HUDEP-2 (cell line): ENCODE results near the gene HOXB7.

Experiments
- DNase-seq, 76 experiments: peaks; one replicate each; lab custom pipeline; 2025; ENCODE audit not compliant: unreplicated experiment in 76 of 76; lab: John Stamatoyannopoulos, UW

HOXB7 gene

GRCh38 chr17:48637323-48638260, 26.8 kb upstream of the HOXB7 start:
- DNase-seq: no peak

DNA sequence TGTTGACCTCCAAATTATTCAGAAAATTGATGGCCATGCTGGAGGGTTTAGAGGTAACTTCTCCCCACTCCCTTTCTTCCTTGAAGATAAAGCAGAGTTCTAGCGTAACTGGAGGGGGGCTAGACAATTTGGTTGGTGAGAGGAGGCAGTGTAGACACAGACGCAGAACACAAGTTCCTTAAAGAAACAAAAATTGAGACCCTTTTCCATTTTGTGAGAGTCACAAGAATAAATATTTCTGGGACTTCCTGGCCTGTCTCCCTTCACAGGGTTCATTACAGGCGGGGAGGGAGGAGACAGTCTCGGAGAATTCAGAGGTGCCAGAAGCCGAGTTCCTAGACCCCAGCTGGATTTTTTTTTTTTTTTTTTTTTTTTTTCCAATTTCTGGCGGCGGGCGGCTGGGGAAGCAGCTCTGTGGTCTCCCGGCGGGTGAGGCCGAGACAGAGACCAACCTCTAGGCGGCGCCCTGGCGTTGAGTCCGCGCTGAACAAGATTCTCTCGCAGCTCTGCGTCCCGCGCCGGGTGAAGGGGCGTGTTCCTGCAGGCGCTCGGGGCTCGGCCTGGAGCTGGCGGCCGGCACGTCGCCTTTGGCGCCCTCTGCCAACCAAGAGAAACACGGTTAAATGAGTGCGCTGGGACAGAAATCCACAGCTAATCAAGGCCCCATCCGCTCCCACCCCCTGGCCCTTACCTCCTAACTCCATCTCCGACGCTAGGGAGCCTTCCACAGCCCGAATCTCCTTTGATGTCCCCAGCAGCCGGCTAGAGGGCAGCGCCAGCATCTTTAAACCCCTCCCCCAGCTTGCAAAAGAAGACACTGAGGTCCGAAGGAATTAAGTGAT, 25.6 kb upstream of the HOXB7 start:
- peak in 61 of 76 experiments; percentile 8 to 84 (median 44) for DNase-seq

DNA sequence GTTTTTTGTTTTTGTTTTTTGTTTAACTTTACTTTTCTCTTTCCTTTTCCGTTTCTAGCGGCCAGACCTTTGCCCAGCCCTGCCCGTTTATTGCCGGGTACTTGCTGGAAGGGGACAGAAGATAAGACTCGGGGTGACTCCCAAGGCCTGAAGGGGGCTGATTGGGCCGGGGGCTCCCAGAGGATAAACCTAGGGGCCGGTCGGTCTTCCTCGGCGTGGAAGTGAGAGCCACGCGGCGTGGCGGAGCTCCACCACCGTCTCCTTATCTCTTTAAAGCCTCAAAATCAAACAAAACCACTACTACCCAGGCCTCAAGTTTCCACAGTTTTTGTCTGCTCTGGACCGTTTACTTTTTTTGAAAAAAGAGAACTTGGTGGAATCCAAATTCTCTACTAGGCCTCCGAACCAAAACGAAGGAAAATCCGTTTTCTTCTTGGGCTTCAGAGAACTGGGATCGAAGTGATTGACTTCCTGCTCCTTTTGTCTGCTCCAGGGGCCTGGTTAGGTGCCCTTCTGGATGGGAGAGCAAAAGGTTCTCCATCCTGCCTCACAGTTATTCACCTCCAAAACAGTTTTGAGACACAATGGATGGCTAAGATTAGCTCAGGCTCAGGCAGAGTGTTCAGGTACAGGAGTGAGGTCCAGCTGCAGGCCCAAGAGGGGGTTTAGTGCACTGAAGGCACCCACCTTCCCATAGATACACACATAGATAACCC, 23.8 kb upstream of the HOXB7 start:
- no peak for DNase-seq

- DNase-seq: no peak
Observed at GRCh38 chr17:48633266-48633677, 22.5 kb upstream of the HOXB7 start.

DNA sequence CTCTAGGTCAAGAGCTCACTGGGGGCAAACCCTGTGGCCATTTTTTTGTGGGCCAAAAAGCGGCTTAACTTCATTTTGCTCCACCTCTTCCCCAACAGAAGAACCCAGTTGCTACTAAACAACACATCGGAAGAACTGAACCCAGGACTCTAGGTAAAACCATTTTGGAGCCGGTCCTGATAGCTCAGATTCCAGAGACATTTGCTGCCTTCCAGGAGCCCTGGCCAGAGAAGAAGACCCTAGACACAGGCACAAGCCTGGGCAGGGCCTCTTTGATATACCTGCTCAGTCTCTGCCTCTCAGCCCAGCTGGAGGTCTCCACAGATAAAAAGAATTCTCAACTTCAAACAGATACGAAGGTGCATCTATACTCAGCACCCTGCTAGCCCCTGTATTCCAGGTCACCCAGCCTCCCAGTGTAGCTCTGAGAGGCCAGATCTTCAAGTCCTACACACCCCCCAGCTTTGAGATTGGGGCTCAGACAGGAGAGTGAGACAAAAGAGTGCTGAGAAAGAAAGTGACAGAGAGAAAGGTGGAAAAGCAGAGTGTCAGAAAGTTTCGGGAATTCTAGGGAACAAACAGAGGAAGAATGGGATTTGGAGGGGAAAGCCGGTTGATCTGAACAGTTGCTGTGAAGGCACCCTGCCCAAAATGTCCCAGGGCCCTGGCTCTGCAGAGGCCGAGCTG, 21.9 kb upstream of the HOXB7 start:
- no peak for DNase-seq

DNA sequence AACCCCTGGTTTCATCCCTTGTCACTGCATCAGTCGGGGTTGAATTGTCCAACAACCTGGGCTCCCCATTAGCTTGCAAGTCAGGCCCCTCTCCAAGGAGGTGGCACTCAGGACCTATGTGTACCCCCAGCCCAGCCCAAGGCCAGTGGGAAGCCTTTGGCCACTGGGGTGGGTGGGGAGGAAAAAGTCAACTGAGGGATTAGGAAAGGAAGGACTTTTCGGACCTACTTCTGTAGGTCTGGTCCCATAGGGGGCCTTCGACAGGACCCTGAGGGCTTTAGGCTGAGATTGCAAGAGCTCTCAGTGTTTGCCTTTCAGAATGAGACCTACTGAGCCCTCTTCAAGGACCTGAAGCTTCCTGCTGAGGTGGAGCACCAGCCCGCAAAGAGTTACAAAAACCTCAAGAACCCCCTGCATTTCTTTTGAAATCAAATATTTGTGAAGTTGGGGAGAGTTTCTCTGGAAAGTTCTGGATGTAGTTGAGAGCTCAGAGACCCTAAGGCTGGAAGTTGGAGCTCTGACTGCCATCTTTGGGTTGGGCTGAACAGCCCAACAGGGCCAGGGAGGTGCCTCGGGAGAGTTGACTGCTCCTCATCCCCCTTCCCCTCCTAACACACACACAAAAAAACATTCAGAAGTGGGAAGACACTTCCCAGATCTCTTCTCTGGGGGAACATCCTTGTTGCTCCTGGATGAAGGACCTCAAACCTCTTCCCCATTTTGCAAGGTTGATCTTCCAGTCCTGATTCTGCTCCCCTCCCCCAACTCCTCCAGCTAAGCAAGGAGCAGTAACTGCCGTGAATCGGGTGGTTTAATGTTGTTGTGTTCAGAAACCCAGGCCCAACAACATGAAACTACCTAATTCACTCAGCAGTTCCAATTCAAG, 21.1 kb upstream of the HOXB7 start:
- DNase-seq: no peak

DNA sequence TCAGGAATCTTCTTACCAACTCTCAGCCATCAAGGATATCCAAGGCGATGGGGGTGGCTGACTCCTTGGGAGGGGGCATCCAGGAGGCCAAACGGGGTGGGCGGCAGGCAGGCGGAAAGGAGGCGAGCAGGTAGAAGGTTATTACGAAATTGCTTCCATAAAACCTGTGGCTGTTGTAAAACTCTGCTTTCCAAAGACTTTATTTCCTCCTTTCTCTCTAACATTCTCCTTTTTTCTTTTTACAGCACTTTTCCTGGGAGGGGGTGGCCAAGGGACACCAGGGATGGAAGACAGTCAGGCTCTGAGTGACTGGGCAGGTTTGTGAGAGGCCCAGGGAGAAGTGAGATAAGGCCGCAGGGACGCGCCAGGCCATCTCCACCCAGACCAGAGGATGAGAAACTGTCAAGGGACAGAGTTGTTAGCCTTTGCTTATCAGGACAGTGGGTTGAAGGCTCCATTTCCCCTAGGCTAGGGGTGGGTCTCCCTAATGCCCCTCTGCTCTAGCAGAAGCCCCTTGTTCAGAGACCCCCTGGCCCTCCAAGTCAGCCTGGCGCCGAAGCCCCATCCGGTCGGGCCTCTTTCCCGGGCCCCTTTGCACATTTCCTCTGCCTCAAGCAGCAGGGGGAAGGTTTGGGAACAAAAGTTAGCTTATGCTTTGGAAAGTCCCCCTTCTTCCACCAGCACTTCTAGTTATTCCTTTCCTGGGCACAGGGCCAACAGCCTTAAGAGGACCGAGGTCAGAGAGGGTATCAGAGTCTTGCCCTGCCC, 20.3 kb upstream of the HOXB7 start:
- DNase-seq: peak in 9 of 76 experiments; percentile 8 to 42 (median 23)

DNA sequence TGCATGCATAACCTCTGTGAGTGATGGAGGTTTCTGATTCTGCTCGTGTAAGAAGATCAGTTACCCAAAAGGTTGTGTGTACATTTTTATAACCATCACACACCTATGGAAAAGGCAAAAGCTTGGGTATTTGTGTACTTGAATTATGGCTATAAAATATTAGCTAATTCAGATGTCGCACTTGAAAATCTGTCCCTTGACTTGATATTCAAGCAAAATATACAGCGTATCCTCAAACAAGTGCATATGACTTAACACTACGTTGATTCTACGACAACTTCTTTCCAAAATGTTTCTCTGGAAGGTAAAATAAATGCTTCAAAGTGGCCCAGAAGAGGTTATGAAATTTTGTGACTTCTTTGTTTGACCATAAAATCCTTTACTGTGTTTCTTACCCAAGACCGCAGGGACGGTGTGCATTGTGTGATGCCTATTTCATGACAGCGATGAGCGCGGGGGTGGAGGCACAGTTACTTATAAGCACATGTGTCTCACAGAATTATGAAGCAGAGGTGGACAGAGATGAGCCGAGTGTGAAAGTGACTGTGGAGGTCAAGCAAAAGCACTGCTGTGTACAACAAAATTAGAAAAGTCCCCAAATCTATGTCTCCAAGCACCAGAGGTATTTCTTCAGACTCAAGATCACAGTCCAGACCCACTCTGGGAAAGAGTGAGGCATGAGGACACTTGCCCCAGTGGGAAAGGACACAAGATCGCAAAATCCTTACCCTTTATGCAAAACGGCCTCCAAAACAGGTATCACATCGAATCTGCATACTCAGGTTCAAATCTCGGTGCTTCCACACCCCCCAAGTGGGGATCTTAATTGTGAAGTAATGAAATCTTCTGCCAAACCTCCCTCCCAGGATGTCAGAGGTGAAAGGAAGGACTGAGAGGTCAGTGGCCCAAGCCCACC, 19.4 kb upstream of the HOXB7 start:
- DNase-seq: no peak

DNA sequence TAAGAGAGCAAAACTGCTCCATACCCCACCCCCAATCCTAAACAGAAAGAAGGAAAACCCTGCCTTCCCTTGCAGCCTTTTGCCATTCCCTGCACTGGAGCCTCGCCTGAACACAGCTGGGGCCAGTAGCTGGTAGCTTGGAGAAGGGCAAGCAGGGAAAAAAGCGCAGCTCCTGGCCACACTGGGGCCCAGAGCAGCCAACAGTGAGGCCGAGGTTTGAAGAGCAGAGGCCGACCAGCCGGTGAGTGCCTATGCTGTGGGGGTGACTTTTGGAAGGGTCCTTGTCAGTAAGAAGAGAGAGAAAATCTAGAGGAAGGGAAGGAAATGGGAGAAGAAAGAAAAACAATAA, 18.6 kb upstream of the HOXB7 start:
- no peak for DNase-seq

GRCh38 chr17:48628649-48629410, 18.0 kb upstream of the HOXB7 start:
- DNase-seq: no peak

GRCh38 chr17:48627623-48628521, 17.1 kb upstream of the HOXB7 start:
- no peak for DNase-seq

DNA sequence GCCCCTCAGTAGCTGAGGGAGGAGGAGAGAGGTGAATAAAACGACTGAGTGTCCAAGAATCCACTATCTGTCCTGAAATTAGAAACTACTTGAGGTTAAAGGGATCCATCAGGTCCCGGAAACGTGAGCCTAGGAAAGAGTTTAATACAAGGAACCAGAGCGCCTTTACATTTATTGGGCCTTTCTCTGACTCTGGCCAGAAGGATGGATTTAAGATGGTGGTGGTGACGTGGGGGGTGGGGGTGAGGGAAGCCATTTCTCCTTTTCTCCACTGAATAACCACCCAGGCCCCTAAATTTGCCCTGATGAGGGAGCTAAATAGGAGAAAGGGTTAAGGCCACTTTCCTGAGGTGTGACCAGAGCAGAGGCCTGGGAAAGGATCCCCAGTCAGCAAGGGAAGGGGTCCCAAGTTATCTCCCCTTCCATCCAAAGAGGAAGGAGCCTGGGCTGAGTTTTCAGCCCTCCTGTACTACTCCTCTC, 16.3 kb upstream of the HOXB7 start:
- no peak for DNase-seq

GRCh38 chr17:48626245-48627117, 15.7 kb upstream of the HOXB7 start, which contains the start of gene HOXB9:
HOXB9 (minus strand) TSS chr17:48626358; CDS start chr17:48626269, 89 bp downstream.
- DNase-seq: peak in 1 of 76 experiments; percentile 34

DNA sequence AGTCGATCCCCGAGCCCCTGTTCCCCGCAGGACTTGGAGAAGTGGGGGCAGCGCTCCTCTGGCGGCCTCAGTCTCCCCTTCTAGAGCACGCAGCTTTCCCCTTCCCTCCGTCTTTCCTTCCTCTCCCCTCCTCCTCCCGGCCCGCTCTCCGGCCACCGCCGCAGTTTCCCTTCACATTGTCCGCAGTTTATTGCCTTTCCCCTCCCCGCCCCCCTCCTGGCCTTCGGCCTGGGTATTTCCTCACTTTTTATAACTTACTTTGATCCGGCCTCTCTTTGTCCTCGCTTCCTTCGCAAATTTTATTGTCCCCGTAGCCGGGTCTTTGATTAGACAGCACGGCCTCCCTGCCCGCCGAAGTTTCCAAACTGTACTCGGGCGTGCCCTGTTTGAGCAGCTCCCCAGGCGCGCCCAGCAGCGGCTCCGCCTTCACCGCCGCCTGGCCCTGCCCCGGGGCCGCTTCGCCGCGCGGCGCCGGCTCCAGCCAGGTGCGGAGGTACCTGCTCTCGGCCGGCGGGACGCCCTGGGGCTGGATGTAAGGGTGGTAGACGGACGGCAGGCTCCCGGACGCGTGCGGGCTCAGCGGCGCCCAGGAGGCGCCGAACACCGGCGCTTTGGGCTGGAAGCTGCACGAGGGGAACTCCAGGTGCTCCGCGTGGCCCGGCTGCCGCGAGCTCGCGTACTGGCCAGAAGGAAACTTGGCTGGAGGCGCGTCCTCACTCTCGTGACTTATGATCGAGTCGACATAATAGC, 14.9 kb upstream of the HOXB7 start:
- DNase-seq: peak in 35 of 76 experiments; percentile 3 to 48 (median 23)
